ENCODE data around the gene GMDS.
"Not testable (repeated sequence)": the region's sequence is repeated elsewhere in the genome, so short reads cannot be mapped to it uniquely, and the experiment has no call there.

The GMDS gene

DNA sequence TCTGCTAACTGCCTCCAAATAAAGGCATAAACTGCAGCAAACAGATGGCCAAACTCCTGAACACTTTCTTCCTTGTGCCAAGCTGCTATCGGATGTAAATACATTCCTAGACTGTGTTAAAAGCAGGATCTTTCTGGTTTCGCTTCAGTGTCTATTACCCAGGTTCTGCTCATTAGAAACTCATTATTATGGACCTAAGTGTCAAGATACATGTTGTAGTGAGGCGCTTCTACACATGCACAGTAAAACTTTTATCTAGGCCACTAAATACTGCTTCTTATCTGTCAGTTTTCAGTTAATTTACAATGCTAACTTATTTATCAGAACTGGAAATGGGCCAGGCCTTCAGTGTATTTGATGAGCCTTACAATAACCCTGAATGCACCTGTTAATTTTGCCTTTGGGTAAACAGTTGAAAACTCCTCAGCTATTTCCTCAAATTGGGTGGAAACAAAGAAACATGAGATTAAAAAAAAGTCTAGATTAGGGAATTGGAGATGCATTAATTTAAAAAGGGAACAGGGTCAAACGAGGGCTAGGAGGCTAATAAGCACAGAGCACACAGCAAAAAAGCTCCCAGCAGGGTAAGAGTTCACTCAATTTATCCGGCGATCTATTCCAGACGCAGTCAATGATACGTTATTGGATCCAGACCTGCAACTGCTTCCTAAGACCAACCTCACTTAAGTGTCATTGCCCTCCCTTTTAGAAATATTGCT lies 395.1 kb downstream of the GMDS start:
- no peak for DNase-seq

- DNase-seq, result no peak
These were observed 395.7 kb downstream of the GMDS start for GRCh38 chr6:1849691-1850090.

- DNase-seq, result no peak
These were observed 396.7 kb downstream of the GMDS start for GRCh38 chr6:1848752-1849151.

DNA sequence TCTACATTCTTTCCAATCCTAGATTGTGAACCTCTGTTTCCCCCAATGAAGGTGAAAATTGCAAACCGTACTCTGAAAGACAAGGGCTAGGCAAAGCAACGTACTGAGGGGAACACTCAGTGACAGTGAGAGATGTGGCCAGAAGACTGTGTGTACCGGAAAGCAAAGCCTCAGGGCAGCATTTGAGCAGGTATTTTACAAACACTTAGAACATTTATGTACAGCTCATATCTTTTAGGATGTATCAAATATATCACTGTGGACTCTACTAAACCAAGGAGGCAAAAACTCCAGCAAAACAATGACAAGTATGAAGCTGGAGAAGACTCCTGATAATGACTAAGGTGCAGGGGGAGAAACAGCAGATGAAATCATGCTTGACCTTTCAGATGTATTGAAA lies 398.8 kb downstream of the GMDS start:
- no peak for DNase-seq

DNA sequence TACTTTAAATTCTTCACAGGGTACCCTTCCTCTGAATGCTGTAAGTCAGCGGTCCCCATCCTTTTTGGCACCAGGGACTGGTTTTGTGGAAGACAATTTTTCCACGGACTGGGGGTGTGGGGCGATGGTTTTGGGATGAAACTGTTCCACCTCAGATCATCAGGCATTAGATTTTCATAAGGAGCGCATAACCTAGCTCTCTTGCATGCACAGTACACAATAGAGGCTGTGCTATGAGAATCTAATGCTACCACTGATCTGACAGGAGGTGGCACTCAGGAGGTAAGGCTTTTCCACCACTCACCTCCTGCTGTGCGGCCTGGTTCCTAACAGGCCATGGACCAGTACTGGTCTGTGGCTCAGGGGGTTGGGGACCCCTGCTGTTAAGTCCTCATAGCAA lies 399.9 kb downstream of the GMDS start:
- not testable (repeated sequence) for DNase-seq

GRCh38 chr6:1842334-1842733 lies 403.1 kb downstream of the GMDS start:
- DNase-seq, result no peak

- DNase-seq, result no peak
These were observed 404.3 kb downstream of the GMDS start for GRCh38 chr6:1841136-1841535.

DNA sequence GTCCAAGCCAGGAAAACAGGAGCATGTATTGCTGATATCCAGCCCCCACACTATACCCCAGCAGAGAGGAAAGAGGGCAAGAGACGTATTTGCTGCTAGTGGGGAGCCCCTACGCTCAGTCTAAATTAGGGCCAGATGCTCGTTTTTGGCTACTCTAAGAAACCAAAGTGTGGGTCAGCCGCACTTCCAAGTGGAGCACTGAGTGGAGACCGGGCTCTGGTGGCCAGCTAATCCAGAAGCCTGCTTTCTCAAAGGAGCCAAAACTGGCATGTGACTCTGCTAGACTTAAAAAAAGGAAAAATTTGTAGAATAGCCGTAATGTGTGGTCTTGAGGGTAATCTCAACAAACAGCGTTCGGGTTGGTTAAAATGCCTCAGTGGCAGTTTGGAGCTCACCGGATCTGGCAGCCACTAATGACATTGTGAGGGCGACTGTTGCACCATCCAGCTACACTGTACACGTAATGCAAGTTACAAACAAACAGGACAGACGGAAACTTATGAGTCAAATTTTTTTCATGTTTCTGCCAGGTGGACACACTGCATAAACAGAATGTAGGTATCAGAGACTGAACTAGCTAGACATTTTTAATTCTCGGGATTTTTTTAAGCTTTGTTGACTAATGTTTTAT lies 404.8 kb downstream of the GMDS start:
- DNase-seq, result no peak

DNA sequence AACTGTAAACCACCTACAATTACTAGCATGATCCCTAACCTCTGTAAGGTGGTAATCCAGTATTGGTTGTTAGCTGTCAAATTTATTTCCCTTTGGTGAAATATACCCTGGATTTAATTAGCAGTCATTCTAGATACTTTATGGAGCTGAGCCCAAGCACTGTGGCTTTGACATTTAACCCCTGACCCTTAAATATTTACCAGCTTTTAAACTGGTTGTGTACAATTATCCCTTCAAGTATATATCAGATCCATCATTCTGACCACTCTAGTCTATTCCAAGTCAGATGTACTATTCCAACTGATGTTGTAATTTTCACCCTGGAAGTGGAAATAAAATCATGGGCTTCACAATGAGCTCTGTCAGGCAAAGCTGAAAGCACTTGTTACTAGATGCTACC lies 406.0 kb downstream of the GMDS start:
- no peak for DNase-seq

GRCh38 chr6:1838604-1839213 lies 406.7 kb downstream of the GMDS start:
- DNase-seq, result no peak

GRCh38 chr6:1837826-1838225 lies 407.6 kb downstream of the GMDS start:
- no peak for DNase-seq

DNA sequence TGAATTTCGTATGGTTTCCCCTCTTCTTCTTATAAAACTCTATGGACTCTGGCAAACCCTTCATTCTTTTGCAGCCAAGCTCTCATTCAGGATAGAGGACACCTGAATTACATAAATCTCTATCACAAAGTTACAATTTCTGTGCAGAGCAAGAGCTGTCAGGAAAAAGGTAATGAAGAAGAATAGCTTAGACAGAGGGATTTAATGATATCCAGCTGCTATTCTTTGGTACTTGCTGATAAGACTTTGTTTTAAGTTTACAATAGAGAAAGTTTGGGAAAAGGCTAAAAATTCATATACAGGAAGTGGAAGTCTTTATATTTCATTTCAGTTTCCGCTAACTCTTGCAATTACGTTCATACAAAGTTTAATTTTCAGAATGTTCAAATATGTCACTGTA lies 408.7 kb downstream of the GMDS start:
- DNase-seq, result no peak

DNA sequence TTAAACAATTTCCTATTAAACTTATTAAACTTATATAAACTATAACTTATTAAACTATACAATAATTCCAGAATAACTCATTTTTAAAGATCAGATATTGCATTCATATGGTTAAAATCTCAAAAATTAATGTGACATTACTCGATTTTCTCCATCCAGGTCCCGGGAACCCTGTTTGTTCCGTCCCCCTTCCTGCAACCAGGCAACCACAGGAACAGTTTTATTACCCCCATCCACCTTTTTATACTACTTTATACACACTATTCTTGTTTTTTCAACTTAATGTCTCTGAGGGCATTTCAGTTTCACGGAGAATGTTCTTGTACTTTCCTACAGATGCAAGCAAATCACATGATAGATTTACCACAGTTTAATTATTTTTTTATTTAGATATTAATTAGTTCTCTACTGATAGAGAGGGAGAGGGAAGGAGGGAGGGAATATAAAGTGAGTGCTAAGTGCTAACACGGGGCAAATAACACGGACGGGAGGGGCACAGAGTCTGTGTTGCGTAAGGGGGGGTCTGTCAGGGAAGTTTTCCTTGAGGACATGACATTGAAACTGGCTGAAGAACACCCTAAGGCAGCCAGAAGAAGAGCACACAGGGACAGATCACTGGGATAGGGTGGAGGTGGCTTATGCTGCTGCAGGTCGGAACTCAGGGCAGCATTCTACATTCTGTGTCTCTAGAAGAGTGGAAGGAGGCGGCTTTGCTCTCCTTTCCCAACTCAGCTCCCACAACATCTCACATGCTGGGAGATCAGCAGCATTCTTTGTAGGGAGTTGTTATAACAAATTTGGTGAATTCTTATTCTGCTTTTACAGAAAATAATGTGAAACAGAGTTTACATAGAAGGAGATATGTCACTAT lies 410.5 kb downstream of the GMDS start:
- DNase-seq, result no peak

DNA sequence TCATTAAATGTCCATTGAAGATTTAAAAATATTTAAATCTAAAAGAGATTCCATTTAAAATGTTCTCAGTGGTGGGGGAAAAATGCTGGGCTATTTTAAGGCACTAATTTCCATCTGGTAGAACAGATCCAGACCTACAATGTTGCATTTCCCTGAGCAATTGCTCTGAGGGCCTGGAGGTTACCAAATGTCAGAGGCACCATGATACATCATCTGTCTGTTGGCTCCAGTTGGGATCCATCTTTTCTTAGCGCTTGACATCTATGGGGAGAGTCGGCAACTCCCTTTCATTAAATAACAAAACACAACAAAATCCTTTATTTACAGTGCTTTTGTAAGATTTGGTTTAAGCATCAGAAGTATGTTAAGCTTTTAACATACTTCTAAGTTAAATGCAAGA lies 411.2 kb downstream of the GMDS start:
- no peak for DNase-seq

- no peak for DNase-seq
These were observed 412.3 kb downstream of the GMDS start for GRCh38 chr6:1832844-1833787.

- no peak for DNase-seq
These were observed 413.0 kb downstream of the GMDS start for GRCh38 chr6:1832358-1832757.

DNA sequence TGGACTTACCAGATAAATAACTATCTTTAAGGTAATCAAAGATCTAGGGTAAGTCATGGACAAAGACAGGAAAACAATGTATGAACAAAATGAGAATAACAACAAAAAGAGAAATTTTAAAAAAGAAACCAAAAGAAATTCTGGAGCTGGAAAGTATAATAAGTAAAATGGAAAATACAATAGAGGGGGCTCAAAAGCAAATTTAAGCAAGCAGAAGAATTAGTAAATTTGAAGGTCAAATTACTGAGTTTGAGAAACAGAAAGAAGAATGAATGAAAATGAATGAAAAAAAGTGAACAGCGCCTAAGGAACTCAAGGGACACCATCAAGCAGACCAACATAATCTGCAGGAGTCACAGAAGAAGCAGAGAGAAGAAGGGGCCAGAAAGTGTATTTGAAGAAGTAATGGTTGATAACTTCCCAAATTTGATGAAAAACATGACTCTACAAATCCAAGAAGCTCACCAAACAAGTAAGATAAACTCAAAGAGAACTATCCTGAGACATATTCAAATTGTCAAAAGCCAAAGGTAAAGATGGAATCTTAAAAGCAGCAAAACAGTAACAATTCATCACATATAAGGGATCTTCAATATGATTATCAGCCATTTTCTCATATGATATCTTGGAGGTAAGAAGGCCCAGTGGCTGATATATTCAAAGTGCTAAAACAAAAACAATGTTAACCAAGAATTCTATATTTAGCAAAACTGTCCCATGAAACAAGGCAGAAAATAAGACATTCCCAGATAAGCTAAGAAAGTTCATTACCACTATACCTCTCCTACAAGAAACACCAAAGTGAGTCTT lies 417.2 kb downstream of the GMDS start:
- no peak for DNase-seq

DNA sequence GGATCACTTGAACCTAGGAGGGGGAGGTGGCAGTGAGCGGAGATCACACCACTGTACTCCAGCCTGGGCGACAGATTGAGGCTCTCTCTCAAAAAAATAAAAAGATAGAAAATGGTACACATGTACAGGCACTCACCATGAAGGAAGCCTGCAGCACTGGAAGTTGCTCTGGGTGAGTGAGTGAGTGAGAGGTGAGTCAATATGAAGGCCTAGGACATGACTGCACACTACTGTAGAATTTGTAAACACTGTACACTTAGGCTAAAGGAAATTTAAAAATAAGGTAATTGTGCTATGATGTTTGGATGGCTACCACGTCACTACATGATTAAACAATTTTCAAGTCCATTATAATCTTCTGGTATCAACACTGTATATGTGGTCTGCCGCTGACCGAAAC lies 419.5 kb downstream of the GMDS start:
- DNase-seq, result no peak

DNA sequence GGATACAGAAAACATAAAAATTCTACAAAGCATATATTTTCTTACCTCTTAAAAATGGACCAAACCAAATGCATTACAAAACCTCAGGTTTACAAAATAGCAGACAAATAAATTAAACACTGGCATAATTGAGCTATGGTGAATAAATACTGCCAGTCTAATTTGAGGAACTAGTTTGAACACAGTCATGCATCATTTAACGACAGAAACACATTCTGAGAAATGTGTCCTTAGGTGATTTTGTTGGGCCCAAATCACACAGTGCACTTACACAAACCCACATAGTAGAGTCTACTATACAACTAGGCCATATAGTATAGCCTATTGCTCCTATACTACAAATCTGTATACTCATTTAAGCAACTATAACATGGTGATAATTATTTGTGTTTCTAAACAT lies 420.1 kb downstream of the GMDS start:
- no peak for DNase-seq

- no peak for DNase-seq
These were observed 423.8 kb downstream of the GMDS start for GRCh38 chr6:1821513-1822183.

- DNase-seq, result no peak
These were observed 424.3 kb downstream of the GMDS start for GRCh38 chr6:1821164-1821512.

Measured in activated T-cell treated with anti-CD3 and anti-CD28 coated beads, Interleukin-2, amount 50 U/mL, for 48 hours (primary cell).